ENCODE data around the gene SEL1L3.

Gene SEL1L3

DNA sequence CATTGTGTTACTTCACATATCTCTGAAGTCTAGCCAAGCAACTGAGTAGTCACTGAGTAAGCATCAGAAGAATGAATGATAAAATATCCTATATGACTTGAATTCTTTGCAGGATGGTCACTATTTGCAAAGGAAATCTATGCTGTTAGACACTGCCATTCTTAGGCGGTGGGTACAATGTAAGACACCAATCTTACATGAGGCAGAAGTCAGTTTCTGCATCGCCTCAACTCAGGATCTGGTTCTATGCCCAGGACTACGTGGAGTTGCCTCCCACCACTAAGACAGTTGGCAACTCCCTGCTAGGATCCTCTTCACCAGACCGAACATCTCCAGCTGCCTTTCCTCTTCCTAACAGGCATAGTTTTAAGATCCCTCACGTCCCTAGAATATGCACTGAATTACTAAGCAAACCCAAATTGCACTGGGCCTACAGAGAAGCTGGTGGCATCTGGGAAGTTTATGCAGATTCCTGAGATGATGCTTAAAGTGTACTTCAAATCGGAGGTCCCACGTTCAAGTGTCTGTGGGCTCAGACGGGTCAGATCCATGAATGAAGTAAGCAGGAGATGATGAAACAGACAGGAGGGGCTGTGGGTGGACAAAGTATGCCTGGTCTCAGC lies 45.6 kb downstream of the SEL1L3 start:
- peak; percentile 79 for DNase-seq (ENCODE audit: low read depth)

DNA sequence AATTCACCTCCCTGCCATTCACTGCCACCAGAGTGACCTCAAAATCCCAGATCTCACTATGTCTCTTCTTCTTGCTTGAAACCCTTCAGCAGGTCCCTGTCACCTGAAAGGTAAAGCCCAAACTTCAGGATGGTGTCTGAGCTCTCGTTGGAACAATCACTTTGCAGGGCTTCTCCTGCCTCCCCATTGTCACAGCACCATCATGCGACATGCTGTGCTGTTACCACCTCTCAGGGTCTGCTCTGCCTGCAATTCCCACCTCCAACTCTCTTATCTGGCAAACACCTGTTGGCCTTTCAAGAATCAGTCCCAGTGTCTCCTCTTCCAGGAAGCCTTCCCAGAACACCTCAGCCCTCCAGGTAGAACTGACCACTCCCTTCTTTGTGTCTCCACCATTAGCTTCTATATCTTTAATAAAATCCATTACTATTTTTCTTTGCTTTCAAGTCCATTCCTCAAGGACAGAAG lies 46.2 kb downstream of the SEL1L3 start:
- DNase-seq (ENCODE audit: low read depth): no peak

DNA sequence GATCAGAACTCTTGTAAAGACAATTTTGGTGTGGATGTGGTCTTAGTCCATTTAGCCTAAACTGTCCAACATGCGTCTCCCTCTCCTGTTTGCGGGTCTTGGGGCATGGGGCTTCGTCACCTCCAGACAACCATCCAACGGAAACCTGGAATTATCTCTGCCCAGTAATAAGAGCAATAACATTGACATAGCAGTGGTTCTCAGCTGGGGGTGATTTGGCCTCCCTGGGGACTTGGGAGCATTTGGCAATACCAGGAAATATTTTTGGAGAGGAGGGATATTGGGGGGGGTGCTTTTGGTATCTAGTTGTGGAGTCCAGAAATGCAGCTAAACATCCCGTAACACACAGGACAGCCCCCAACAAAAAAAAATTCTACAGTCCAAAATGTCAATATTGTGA lies 47.2 kb downstream of the SEL1L3 start:
- no peak for DNase-seq (ENCODE audit: low read depth)

DNA sequence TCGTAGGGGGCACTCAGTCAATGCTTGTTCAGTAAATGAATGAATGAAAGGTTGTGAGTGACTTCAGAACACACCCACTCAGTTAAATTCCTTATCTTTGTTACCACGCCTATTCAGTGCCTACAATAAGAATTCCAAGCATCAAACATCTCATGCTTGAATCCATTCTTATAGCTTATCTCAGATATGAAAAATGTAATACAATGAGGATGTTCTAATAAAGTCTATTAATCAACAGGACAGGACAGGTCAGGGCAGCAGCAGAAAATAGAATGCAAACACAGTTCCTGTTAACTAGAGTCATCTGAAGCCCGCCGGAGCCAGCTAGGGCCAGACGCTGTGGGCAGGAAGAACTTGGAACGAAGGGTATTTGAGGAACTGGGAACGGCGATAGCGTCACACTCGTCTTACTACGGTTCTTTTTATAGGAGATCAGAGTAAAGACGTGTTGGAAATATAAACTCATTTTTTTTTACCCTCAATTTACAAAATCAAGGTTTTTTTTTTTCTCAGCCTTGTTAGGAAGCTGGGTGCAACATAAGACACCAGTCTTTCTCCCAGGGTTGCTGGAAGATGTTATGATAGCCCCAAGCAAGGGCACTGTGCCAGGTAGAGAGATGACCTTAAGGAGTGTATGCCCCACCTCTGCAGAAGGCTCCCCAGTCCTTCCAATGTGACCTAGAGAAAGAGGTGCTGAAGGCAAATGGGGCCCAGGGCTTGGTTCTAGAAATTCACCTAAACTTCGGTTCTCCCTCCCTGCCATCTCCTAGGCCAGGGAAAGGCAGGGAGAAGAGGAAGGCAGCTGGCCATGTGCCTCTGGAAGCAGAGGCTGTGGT lies 48.3 kb downstream of the SEL1L3 start:
- peak; percentile 43 for DNase-seq (ENCODE audit: low read depth)

DNA sequence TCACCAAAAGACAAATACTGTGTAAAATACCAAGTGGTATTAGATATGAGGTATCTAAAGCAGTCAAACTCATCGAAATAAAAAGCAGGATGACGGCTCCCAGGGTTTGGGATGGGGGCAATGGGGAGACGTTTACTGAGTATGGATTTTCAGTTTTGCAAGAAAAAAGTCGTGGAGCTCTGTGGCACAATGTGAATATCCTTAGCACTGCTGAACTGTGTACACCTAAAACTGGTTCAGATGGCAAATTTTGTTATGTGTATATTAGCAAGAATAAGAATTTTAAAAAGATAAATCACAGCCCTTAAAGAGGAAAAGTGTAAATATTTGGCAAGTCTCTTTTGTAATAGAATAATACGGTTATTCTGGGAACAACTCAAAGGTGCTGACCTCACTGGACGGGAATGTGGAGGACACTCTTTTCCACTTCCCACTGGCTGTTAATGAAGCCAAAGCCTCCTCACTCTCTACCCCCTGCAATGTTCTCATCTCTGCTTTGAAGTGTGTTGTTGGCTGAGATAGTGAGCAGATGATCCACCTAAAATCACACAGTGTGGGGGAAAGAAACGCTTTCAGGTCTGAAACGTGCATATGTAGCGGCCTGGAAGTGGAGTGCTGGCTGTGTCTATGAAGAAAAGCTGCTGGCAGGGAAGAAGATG lies 49.2 kb downstream of the SEL1L3 start:
- peak; percentile 66 for DNase-seq (ENCODE audit: low read depth)

DNA sequence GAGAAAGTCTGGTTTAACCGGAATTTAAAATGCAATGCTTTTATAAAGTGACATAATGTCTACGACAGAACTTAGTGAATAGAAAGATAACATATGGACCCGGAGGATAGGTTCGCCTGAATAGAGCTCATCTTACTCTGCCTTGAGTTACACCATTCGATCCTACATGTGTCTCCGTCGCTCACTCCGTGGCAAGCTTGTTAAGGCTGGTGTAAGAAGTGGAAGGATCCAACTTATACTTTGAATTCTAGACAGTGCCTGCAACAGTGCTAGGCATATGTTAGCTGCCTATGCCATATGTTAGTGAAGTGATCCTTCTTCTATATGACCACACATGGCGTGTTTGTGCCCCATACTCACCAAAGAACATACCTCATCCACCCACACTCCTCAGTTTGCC lies 50.9 kb downstream of the SEL1L3 start:
- no peak for DNase-seq (ENCODE audit: low read depth)

DNA sequence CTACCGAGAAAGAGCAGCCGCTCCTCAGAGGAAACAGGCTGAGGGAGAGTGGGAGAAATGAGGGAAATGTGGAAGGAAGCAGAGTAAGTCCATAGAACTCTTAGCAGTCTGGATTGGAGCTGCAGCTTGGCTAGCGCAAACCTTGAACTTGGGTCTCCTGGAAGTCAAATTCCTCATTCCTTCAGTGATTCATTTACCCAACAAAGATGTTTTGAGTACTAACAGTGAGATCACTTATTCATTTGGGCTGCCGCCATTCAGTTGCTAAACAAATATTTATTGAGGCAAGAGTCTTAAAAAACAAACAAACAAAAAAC lies 51.5 kb downstream of the SEL1L3 start:
- DNase-seq (ENCODE audit: low read depth): no peak

DNA sequence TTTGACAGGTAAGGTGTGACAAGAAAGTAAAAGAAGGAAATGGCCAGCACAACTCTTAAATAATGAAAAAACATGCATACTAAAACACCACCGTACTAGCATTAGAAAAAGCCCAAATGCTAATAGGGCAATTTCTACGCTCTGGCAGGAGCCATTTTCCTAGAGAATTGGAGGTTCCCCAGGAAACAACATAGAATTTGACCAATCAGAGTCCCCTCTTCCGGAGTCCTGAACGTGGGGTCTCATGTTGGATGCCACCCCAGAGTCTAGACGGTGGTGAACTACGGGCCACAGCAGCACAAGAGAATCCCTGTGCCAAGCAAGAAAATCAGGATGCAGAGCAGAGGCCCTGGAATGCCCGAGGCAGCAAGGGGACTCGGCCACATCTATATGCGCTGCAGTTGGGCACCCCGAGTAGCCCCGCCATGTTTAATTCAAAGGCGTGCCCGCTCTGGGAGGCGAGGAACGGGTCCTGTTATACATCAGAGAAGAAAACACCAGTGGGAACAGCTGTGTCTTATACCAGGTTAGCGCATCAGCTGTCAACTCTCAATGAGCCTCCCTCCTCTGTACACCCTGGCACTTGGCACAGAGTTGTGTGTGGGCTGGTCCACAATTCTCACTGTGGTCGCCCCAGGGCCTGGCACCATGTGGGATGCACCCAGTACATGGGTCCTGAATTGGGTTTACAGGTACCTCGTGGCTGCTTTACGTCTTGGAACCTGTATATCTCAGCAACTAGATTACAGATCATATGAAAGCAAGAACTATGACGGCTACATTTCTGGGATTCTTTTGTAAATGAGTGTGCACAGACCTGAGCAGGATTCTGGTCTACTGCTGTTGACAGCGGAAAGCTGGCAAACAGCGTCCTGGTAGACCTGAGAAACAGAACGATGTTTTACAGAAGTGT lies 52.1 kb downstream of the SEL1L3 start:
- DNase-seq (ENCODE audit: low read depth): no peak

DNA sequence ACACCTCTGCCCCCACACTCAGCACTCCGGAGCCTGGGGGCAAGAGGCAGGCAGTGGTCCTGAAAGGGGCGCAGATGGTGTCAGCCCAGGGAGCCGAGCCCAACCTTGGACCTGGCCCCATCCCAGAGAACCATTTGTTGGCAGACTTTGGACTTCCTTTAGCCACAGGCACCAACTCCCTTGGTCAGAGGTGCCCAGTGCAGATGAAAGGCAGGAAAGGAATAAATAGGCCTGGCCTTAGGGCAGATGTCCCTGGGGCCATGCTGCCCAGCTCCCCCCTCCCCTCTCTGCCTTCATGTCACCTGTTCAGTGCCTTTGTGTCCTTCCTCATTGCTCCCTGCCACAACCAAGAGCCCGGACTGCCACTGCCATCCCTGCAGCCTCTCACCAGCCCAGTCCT lies 52.8 kb downstream of the SEL1L3 start:
- no peak for DNase-seq (ENCODE audit: low read depth)

DNA sequence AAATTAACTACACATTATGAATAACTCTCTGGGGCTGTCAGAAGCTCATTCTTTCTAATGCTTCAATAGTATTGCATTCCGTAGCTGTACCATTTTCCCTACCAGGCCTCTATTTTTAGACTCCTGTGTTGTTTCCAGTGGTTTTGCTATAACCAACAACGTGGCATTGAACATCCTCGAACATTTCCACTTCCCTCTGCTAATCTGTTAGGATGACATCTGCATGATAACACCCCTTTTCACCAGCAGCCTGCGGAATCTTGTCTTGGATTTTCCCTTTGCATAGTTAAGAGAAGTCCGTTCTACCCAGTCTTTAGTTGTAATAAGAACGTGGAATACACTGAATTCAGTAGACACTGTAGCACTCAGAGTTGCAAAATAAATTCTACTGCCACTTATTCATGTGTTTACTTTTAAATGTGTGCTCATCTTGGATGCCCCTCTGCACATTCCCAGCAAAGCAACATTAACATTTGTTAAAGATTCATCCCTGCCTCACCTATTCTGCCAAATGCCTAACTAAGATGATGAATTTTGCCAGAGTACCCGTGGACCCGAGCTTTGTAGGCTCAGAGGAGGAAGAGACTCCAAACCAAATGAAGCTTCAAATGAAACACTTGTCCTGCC lies 55.6 kb downstream of the SEL1L3 start:
- DNase-seq (ENCODE audit: low read depth): no peak

DNA sequence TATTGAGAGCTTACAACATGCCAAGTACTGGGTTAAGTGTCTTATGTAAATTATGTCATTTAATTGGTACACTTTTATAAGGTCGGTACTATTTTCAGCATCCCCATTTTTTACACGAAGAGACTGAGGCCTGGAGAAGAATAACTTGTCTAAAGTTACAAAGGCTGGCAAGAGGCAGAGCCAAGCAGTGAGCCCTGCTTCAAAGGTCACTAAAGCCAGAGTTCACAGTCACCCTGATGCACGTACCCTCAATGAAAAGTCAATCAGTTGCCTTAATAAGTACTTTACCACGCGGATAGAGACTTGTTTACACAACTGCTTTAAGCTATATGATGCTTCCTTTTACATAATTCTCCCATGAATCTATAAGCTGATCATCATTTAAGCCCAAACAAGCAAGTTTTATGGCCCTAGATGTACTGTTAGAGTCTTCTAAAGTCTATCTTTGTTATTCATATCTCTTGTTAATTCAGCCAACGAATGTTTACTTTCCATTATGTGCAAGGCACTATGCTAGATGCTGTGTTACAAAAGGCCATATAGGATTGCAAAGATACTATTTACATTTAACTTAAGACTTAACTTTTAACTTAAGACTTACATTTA lies 57.4 kb downstream of the SEL1L3 start:
- no peak for DNase-seq (ENCODE audit: low read depth)

DNA sequence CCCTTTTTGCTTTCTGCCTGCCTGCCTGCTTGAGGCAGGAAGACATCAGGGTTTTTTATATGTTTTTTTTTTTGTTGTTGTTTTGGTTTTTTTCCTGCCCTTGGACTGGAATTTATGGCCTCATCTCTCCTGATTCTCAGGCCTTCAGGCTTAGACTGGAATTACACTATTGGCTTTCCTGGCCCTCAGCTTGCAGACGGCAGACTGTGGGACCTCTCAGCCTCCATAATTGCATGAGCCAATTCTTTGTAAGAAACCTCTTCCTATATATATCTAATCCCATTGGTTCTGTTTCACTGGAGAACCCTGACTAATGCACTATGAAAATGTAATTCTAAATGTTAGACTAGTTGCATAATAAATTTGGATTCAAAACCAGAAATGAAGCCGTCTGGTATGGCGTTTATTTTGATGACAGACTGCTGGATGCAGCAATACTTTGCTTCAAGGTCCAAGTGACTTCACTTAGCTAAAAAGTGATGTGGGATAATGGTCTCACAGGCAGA lies 59.0 kb downstream of the SEL1L3 start:
- no peak for DNase-seq (ENCODE audit: low read depth)

DNA sequence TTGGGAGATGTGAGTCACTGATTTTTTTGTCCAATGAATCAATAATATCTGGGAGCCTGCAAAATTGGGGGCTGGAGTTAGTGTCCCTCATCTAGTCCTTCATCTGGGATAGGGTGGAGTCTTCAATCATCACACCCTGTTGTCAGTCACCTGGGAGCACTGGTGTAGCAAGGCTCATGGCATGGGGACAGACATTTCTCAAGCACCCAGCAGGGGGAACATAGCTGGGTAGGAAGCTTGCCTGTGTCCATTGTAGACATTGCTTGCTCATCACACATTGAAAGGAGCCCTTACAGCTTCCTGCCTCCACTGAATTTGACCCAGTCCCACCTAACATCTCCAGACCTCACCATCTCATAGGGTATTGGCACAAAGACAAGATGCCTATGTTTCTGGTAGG lies 61.2 kb downstream of the SEL1L3 start:
- DNase-seq (ENCODE audit: low read depth): no peak

DNA sequence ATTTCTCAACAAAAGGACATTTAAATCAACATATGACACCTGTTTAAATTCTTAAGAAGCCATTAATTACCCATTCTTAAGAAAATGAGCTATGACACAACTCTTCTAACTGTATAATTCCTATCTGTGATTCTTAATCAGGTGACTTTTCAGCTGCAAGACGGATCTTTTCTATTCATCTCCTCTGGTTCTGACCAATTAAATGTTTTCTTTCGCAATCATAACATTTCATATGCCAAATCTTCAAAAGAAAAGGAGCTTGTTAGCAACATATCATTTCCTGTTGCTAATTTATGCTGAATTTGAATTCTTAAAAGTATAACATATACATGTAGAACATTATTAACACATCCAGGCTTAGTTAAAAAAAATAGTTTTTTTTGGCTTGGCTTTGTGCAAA lies 62.5 kb downstream of the SEL1L3 start:
- no peak for DNase-seq (ENCODE audit: low read depth)

DNA sequence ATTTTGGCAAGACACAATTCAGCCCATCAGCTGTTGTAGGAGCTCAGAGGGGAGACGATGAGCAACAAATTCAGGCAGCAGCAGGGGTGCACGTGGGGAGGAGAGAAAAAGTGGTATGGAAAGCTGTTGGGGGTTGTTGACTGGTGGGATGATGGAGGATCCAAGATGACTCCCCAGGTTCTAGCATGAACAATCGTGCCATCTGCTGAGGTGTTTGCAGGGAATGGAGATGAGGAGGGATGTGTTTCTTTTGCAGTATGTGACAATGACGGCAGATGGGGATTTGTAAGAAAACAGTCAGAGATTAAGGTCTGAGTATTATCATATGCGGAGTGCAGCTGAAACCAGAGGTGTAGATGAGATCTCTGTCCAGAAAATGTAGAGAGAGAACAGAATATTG lies 63.3 kb downstream of the SEL1L3 start:
- DNase-seq (ENCODE audit: low read depth): no peak

DNA sequence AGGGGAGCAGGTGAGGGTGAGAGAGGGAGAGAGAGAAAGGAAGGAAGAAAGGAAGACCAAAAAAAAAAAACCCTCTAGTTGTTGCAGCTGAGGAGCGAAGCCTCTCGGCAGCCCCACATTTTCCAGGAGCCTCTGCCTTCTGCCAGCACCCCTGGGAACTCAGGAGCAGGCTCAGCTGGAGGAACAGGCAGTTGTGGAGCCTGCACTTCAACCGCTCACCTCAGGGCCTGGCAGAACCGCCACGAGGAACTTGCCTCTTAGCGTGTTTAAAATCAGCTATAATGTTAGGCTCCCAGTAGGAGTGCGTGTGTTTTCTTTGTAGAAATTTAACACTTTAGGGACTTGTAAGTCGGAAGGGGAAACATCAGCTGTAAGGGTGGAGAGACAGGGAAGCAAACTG lies 65.7 kb downstream of the SEL1L3 start:
- no peak for DNase-seq (ENCODE audit: low read depth)

DNA sequence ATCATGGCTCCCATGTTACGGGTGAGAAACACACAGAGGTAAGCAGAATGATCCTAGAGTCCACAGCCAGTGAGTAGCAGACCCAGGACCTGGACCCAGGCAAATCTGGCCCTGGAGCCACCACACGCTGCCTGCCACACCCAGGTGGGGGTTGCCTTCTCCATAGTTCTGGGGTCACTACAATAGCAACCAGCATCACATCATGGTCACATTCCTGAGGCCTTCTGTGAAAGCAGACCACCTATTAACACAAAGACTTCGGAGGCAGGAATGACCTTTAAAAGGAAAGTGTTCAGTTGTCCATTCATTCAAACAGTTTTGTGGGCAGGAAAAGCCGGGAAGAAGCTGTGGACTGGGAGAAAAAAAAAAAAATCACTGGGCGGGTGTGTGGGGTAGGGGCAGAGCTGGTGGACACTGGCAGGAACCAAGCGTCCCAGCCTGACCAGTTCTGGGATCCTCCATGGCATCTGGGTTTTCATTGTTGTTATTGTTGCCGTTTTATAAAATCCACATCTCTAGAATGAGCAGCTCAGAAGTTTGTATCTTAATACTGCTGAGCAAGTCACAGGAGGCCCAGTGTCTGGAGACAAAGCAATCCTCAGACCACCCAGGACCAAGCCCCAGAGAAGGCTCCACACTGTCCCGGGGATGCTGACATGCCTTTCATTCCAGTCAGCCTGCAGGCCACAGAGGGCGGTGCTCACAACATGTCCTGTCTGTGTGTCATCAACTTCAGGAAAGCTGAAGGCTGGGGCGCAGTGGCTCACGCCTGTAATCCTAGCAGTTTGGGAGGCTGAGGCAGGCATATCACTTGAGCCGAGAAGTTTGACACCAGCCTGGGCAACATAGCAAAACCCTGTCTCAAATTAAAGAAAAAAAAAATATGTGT lies 67.0 kb downstream of the SEL1L3 start:
- peak; percentile 89 for DNase-seq (ENCODE audit: low read depth)

DNA sequence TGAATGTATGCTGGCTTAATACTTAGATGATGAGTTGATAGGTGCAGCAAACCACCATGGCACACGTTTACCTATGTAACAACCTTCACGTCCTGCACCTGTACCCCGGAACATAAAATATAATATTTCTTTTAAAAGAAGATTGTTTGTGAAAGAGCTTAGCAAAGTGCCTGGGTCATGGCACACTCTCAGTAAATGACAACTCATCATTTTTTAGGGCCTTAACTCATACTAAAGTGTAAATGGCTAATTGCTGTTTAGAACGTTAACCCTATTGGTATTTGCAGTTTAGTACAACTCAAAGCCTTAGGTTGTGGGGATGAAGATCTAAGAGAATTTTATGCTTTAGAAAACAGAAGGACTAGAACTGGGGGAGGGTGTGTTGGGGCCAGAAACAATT lies 67.7 kb downstream of the SEL1L3 start:
- DNase-seq (ENCODE audit: low read depth): no peak

DNA sequence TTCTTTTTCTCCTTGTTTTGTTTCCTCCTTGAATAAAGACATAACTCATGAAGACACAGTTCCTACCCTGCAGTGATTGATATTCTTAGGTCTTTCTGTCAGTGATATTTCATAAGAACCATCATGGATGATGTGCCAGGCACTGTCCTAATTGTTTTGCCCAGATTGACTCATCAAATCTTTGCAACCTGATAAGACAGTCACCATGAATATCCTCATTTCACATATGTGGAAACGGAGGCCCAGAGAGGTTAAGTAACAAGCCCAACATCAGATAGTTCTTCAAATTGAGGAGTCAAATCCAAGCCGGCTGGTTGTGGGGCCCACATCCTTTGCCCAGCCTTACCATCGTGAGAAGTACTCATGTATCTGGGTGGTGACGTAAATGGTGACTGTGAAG lies 69.9 kb downstream of the SEL1L3 start:
- DNase-seq (ENCODE audit: low read depth): no peak

DNA sequence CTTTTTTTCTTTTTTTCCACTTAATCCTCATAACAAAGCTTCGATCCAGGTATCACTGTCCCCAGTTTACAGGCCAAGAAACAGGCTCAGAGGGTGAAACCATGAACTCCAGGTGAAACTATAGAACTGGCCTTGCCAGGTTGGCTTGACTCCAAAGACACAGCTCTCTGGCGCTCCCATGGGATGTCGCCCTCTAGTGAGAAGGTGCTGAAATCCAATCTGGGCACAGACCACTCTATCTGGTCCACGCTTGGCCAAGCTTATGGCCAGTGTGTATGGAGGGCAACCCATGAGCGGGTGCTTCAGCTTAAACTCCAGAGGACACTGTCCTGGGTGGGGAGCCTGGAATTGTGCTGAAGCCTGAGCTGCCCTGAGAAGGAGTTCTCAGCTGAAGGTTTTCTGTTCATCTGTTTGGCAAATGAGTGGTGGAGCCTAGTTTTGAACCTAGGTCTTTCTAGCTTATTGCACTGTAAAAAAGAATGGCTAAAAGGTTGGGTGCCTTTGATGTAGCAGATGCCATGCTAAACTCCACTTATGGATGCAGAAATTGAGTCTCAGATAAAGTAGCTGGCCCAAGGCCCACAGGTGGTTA lies 70.5 kb downstream of the SEL1L3 start:
- DNase-seq (ENCODE audit: low read depth): peak; percentile 54
